HG02840 (cell line): Measurements from ENCODE around the gene HOXD13.

Experiments
- ATAC-seq: cut with Tn5 transposase; IDR thresholded peaks from one replicate; pipeline ENCODE4 v1.9.1; 2021; ENCODE audit warnings: mild to moderate bottlenecking, moderate library complexity, moderate number of reproducible peaks; ENCODE audit not compliant: unreplicated experiment, low FRiP score

The HOXD13 gene

GRCh38 chr2:176092270-176093144 lies at the start of gene HOXD13:
HOXD13 (plus strand) TSS chr2:176092721; CDS start chr2:176092891, 170 bp downstream.
- ATAC-seq: no peak

- ATAC-seq: no peak
These were observed 36.1 kb upstream of the HOXD13 start for GRCh38 chr2:176056406-176056805.

- ATAC-seq: no peak
These were observed 28.6 kb upstream of the HOXD13 start for GRCh38 chr2:176063958-176064357.

- no peak for ATAC-seq
These were observed 25.6 kb upstream of the HOXD13 start for GRCh38 chr2:176066645-176067588.

GRCh38 chr2:176067589-176068418 lies 24.7 kb upstream of the HOXD13 start:
- ATAC-seq: no peak

- ATAC-seq: no peak
These were observed 24.1 kb upstream of the HOXD13 start for GRCh38 chr2:176068419-176068832.

GRCh38 chr2:176071330-176072291 lies 20.9 kb upstream of the HOXD13 start:
- ATAC-seq: no peak

- ATAC-seq: no peak
These were observed 20.2 kb upstream of the HOXD13 start for GRCh38 chr2:176072292-176072669.

GRCh38 chr2:176072951-176073904 lies 19.3 kb upstream of the HOXD13 start:
- ATAC-seq: no peak

GRCh38 chr2:176074919-176075425 lies 17.5 kb upstream of the HOXD13 start:
- ATAC-seq: no peak

GRCh38 chr2:176075481-176075880 lies 17.0 kb upstream of the HOXD13 start:
- ATAC-seq: no peak

- ATAC-seq: no peak
These were observed 16.5 kb upstream of the HOXD13 start for GRCh38 chr2:176076063-176076462.

- no peak for ATAC-seq
These were observed 15.7 kb upstream of the HOXD13 start for GRCh38 chr2:176076796-176077195.

GRCh38 chr2:176078541-176079284 lies 13.8 kb upstream of the HOXD13 start:
- ATAC-seq: no peak

GRCh38 chr2:176079285-176079830 lies 13.2 kb upstream of the HOXD13 start:
- ATAC-seq: no peak

GRCh38 chr2:176079831-176080539 lies 12.5 kb upstream of the HOXD13 start:
- ATAC-seq: no peak
